IPS DF 4.7 (cell line): Measurements from ENCODE around the gene ACLY.
"Not testable (repeated sequence)": the region's sequence is repeated elsewhere in the genome, so short reads cannot be mapped to it uniquely, and the experiment has no call there.

ENCODE experiments used
- DNase-seq: peaks from one replicate; pipeline ENCODE4 v3.0.0-alpha.2; 2013; ENCODE audit warnings: low spot score; ENCODE audit errors: extremely low read depth

Gene ACLY

DNA sequence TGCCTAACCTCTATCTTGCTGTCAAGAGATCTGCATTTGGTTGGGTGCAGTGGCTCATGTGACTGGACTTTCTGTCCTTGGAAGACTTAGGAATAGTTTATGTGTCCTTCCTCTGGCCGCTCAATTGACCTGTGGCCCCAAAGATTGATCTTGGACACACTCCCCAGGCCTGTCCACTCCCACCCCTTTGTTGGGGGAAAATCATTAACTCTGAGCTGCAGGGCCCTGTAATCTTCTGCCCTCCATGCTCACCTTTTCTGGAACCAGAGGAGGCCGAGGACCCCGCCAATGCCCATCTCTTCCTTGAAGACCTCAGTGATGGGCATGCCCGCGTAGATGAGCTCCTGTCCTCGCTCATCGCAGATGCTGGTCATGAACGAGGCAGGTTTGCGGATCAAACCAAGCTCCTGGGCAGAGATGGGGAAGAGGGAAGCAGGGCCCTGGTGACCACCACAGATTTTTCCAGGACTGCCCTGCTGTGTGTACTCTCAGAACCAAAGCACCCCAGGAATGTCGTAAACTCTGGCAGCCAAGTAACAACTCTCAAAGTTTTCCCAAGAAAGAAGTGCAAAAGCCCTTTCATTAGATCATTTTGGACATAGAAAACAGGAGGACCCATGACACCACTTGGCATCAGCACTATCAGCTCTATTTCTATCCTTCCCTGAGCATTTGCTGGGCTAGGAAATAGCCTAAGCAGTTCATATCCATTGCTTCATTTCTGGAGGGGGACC is 45.0 kb downstream of the ACLY start:
- DNase-seq, result no peak

DNA sequence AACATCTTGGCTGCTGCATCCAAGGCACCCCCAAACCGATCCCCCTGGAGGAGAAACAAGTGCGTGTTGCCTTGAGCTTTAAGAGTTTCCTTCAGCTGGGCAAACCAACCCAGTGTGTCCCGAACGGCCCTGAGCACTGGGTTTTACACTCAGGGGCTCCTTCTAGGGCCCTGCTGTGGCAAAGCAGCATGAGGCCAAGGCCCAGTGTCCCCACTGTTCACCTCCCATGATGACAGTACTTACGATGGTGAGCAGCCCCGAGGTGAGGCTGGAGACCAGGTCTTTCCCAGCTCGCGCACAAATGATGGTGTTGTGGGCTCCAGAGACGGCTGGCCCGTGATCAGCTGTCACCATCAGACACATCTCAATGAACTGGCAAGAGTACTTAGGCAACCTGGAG is 47.0 kb downstream of the ACLY start:
- DNase-seq, result no peak

DNA sequence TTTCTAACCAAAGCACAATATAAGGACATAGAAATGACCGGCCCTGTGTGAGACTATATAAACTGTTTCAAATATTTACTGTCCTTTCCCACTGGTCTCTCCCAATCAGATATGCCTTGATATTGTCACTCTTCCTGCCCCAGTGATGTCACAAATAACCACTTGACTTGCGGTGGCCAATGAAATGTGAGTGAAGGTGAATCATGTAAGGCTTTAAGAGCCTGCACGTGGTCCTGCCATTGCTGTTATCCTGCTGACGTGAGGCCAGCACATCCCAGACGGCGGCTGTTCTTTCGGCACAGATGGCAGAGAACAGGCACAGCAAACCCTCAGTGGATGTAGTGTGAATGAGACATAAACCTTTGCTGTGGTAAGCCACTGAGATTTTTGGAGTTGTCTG is 48.1 kb downstream of the ACLY start:
- DNase-seq, result no peak

DNA sequence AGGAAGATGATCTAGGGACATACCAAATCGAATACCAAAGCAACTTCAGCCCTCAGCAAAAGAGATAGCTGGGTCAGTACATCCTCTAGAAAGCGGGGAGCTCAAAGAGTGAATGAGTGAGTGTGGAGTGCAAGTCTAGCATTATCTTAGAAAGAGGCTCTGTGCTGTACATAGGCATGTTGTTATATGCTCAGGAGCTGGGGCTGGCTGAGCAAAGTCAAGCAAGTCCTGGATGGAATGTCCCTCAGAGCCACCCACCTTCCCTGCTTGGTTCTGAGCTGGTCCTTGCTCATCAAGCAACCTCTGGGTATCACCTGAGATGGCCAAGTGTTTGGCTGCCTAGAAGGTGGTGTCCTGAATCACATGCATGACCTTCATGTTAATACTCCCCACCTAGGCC is 48.7 kb downstream of the ACLY start:
- no peak for DNase-seq

DNA sequence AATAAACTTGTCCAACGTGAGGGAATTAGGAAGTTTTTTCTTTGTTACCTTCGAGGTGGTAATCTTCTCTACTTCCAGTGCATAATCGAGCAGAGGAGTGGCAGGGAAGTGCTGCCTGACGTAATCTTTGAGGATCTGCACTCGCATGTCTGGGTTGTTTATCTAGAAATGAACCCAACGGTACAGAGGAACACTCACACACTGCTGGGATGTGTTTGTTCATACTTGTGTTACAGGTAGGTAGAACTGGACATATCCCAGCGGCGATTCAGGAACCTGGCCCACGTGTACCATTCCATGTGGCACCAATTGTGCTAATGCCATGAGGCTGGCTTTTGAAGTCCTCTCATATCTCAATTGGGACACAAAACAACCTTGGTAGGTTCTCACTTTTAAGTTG is 49.3 kb downstream of the ACLY start:
- DNase-seq, result no peak

DNA sequence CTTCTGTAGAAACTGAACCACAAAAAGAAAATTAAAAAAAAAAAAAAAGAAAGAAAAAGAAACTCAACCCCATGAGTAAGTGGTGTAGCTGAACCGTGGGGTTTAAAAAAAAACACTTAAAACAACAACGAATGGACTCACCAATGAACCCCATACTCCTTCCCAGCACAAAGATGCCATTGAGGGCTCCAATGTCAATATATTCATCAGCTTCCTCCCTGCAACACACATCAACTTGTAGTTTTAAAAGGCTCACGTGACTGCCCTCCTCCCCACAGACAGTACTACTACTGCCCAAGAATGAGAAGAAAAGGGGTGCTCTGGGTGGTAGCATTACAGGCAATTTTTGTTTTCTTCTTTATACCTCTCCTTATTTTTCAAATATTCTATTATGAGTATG is 50.2 kb downstream of the ACLY start:
- no peak for DNase-seq

DNA sequence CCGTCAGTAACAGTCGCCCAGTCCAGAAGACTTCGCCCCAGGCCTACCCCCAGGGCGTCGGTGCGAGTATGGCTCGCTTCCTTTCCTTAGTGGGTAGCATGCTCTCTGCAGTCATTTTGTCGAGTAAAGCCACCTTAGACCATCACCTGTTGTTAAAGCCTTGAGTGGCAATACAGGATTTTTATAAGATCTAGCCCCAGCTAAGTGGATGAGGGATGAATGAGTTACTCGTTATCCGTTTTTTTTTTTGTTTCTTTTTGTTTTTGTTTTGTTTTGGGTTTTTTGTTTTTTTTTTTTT is 53.2 kb downstream of the ACLY start:
- no peak for DNase-seq

DNA sequence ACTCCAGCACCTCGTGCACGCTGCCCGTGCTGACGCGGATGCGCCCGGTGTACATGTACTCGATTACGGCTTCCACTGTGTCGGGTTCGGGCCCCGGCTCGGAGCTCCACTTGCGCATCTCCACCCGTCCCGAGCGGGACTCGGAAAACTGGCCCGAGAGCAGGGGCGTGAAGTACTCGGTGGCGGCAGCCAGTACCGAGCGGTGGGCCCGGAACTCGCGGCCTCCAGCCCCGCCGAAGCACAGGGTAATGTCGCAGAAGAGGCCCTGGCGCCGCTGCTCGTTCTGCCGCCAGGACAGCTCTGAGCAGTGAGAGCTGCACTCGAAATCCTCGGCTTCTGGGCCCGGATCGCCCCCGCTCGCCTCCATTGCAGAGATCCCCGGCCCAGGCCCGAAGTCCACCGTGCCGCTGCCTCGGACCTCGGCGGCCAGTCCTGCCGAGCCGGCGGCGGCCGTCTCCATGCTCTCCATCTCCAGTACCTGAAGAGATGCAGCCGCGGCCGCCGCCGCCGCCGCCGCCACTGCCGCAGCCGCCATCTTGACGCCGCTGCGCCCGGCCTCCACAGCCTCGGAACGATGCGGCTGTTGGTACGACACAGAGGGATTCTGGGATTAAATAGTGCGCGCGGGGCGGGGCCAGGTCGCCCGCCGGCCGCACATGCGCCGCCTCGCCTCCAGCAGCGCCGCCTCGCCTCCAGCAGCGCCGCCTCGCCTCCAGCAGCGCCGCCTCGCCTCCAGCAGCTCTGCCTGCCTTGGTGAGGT is 53.7 kb downstream of the ACLY start, which contains the start of gene KLHL11:
Gene KLHL11 (minus strand): TSS at position 588 of the 760 bp plus-strand sequence. CDS start 53 bp downstream, at position 535.
- DNase-seq, result peak; percentile 49

DNA sequence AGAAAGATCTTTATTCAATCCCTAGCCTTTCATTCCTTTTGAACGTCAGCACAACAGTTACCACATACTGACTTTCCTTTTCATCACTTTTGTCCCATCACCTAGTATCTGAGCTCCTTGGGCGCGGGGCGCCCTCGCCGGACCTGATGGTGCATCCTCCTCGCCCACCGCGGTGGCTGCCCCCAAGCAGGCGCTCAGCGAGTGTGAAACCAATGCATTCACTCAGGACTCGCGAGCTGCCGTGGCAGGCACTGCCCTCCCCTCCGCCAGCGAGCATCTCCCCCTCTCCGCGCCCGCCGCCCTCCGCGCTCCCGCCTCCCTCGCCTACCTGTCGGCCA is 54.3 kb downstream of the ACLY start:
- no peak for DNase-seq

DNA sequence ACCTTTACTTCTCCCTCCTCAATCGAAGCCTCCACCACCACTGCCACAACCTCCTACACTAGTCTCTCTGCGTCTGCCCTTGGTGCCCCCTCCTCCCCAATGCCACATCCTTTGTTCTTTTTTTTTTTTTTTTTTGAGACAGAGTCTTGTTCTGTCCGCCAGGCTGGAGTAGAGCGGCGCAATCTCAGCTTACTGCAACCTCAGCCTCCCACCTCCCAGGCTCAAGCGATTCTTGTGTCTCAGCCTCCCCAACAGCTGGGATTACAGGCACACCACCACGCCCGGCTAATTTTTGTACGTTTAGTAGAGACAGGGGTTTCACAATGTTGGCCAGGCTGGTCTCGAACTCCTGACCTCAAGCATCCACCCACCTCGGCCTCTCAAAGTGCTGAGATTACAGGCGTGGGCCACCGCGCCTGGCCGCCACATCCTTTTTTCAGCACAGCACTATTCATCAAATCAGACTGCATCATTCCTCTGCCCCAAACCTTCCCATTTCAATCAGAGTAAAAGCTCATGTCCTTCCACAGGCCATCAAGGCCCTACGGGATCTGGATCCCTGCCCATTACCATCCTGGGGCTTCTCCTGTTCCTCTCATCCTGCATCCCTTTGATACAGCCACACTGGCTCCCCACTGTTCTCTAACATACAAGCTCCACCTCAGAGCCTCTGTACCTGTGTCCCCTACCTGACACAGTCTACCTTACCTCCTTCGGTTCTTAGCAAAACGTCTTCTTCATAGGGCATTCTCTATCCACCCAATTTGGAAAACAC is 55.5 kb downstream of the ACLY start:
- DNase-seq, result no peak

DNA sequence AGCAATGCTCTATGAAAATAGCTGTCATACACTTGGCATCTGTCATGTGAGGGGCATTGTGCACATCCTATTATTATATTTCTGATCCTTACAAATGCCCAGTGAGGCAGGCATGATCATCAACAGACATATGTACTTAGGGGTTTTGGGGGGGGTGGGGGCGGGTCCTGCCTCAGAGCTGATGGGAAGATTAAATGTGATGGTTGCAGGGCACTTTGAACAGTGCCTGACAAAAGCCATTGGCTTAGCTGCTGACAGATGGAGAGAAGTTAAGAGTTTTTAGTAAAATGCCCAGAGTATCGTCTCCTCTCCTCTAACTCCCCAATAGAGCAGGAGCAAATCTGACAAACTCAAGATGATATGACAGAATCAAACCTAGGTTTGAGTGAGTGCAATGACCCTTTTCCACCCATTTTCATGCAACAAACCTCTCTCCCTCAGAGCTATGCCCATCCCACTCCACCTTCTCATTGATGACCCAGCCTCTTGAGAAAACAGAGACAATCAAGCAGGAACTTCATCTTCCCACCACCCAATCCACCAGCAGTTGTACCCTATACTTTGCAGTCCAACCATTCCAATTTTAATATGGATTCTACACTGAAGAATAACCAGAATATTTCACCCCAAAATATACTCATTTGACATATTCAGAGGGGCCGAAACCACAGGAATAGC is 58.4 kb downstream of the ACLY start:
- DNase-seq, result no peak

DNA sequence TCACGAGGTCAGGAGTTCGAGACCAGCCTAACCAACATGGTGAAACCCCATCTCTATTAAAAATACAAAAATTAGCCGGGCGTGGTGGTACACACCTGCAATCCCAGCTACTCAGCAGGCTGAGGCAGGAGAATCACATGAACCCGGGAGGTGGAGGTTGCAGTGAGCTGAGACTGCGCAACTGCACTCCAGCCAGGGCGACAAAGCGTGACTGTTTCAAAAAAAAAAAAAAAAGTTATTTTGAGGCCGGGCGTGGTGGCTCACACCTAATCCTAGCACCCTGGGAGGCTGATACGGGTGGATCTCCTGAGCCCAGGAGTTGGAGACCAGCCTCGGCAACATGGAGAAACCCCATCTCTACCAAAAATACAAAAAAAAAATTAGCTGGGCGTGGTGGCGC is 67.4 kb downstream of the ACLY start:
- DNase-seq, result not testable (repeated sequence)

DNA sequence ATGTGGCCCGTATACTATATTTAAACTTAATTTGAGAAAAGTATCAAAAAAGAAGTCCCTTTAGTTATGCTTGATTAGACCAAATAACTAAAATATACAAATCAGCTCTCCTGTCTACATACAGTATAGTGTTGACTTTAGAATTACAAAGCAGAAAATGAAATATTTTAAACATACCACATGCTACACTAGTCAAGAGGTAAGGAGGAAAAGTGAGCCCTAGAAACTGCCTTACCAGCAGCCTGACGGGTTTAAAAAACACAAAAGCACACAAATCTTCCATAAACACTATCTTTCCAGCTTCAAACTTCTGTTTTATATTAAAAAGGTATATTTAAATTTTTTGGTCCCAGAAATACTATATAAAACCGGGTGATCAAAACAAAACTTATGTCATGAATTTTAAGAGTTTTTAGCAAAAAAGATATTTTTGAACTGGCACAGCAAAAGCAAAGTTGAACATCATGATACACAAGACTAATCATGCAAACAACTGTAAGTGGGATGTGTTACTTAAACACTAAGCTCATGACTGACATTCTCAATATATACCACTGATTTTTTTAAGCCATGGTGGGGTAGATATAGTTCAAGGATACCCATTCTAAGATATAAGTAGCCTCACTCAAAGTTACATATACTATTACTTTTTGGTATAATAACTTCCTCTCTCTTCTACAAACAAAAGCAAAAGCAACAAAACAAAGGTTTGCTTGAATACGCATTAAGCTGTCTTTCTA is 69.3 kb downstream of the ACLY start:
- no peak for DNase-seq

DNA sequence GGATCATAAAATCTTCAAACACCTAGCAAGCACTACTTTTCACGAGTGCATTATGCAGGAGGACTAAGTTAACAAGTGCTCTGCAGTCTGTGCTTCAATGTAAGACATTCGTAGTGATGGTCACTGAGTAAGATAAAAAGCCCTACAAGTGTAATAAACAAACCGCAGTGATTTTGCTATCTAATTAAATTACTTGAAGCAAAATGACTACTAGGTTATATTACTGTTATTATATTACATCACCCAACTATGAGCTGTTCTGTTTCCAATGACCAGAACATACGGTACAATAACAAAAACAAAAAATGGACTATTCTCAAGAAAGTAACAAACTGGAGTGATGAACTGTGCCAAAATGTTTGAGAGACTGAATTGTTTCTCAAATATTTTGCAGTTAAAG is 70.0 kb downstream of the ACLY start:
- no peak for DNase-seq

DNA sequence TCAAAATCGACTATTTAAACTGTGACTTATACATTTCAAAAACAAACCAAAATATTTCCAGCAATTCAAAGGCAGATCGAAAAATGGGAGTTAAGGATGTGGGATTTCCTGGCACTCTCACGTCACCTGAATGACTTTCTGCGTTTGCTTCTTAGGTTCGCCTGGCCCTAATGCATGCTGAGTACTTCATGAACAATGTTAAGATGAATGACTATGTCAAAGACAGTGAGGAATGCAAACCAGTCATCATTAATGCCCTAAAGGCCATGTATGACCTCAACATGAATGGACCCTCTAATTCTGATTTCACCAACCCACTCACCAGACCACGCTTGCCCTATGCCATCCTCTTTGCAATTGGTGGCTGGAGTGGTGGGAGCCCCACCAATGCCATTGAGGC is 73.8 kb downstream of the ACLY start:
- DNase-seq, result no peak

DNA sequence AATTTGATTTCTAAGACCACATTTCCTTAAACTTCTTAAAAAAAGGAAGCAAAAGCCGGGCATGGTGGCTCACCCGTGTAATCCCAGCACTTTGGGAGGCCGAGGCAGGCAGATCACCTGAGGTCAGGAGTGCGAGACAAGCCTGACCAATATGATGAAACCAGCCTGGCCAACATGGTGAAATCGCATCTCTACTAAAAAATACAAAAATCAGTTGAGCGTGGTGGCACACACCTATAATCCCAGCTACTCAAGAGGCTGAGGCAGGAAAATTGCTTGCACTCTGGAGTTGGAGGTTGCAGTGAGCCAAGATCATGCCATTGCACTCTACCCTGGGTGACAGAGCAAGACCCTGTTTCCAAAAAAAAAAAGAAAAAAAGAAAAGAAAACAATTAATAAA is 78.0 kb downstream of the ACLY start:
- not testable (repeated sequence) for DNase-seq

DNA sequence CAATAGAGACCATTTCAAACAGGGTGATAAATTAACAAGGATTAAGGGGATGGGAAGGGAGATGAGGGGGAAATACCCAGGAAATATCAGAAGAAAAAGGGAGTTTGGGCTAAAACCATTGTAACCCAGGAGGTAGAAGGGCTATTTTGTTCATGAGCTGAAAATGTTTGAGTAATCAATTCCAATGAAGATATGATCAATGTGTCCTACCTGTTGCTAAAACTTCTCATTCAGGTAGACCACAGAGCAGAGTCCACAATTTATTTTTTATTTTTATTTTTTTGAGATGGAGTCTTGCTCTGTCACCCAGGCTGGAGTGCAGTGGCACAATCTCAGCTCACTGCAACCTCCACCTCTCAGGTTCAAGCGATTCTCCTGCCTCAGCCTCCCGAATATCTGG is 79.3 kb downstream of the ACLY start:
- DNase-seq, result not testable (repeated sequence)

DNA sequence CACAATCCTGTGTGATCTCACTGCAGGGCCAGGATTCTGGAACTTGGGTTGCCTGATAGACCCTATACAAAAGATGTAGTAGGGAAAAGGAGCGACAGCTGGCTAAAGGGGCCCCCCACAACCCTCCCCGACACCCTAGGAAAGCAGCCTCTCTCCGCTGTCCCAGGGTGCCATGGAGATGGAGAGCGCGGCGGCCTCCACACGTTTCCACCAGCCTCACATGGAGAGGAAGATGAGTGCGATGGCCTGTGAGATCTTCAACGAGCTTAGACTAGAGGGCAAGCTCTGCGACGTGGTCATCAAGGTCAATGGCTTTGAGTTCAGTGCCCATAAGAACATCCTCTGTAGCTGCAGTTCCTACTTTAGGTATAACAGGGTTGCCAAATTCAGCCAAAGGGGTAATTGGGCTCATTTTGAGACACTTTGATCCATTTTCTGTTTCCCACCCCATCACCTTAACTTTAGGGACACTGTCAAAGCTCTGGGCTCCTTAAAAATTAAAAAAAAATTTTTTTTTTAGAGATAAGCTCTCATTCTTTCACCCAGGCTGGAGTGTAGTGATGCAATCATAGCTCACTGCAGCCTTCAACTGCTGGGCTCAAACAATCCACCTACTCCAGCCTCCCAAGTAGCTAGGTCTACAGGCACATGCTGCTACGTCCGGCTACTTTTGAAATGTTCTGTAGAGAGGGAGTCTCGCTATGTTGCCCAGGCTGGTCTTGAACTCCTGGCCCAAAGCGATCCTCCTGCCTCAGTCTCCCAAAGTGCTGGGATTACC is 80.8 kb downstream of the ACLY start, which contains the start of gene KLHL10:
Gene KLHL10 (plus strand): TSS at position 65 of the 778 bp plus-strand sequence. CDS start 108 bp downstream, at position 173.
- DNase-seq, result no peak

DNA sequence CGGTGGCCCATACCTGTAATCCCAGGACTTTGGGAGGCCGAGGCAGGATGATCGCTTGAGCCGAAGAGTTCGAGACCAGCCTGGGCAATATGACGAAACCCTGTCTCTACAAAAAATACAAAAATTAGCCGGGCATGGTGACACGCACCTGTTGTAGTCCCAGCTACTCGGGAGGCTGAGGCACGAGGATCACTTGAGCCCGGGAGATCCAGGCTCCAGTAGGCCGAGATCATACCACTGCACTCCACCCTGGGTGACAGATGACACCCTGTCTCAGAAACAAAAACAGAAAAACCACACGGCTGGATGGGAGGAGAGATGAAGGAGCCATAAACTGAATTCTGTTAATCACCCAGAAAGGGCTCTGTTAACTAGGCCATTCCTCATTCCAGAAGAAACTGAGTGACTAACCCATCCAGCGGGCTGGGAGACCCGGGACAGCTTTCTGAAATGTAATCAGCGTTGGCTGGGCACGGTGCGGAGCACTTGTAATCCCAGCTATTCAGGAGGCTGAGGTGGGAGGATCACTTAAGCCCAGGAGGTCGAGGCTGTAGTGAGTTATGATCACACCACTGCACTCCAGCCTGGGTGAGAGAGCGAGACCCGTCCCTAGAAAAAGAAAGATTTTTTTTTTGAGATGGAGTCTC is 82.1 kb downstream of the ACLY start:
- DNase-seq, result no peak
